Caco-2 (cell line): ENCODE results near the gene EPHA10. TPM values are rescaled to one million over a fixed set of nuclear protein-coding genes. Genes with fewer than 3 reads are reported as not detected.

Experiments
- BruUV-seq: library from RNA; stranded (reverse); fragments of 400-500 nt; replicated peaks from 2 replicates; lab custom pipeline; 2021; lab: Mats Ljungman, UMichigan
- CTCF ChIA-PET: fragments of 300-600 bp; sonication (Branson Sonifier 250); formaldehyde crosslinking; loops from one replicate; lab custom pipeline; 2022; ENCODE audit warnings: antibody characterized with exemption; lab: Charles Lee
- POLR2A ChIA-PET: fragments of 300-600 bp; sonication (Branson Sonifier 250); formaldehyde crosslinking; loops from one replicate; lab custom pipeline; 2022; ENCODE audit warnings: antibody characterized with exemption; lab: Charles Lee
- DNase-seq, 2 experiments: peaks; one replicate each; pipeline versions ENCODE4 v3.0.0 to v3.0.0-alpha.2; 2020 to 2022
- H3K27me3 ChIP-seq: replicated peaks from 2 replicates; pipeline ENCODE4 v1.6.0; 2011; ENCODE audit warnings: low read length; ENCODE audit not compliant: control insufficient read depth, insufficient read depth
- H3K36me3 ChIP-seq: 2 replicates; pipeline ENCODE4 v1.5.1; 2011; ENCODE audit warnings: low read length; ENCODE audit not compliant: control insufficient read depth, insufficient read depth
- H3K4me1 ChIP-seq: fragments of 250-450 bp; sonication (Bioruptor Pico); 2 replicates; pipeline ENCODE4 v1.5.1; 2020; ENCODE audit warnings: mild to moderate bottlenecking
- H3K4me3 ChIP-seq: 2 replicates; pipeline ENCODE4 v1.5.1; 2011; ENCODE audit warnings: low read depth, mild to moderate bottlenecking, control low read depth, low read length
- H3K9me3 ChIP-seq: fragments of 250-450 bp; sonication (Bioruptor Pico); 2 replicates; pipeline ENCODE4 v1.5.1; 2020; ENCODE audit warnings: mild to moderate bottlenecking, moderate library complexity
- H3K27ac Mint-ChIP-seq: one replicate; pipeline ENCODE4 v1.8.0; 2022; ENCODE audit warnings: mixed read lengths; ENCODE audit not compliant: unreplicated experiment
- H3K27me3 Mint-ChIP-seq: one replicate; pipeline ENCODE4 v1.8.0; 2022; ENCODE audit warnings: mixed read lengths; ENCODE audit not compliant: insufficient read depth, unreplicated experiment
- H3K36me3 Mint-ChIP-seq: one replicate; pipeline ENCODE4 v1.8.0; 2022; ENCODE audit warnings: mild to moderate bottlenecking, mixed read lengths; ENCODE audit not compliant: insufficient read depth, unreplicated experiment
- H3K4me1 Mint-ChIP-seq: one replicate; pipeline ENCODE4 v1.8.0; 2022; ENCODE audit warnings: low read depth, mixed read lengths; ENCODE audit not compliant: unreplicated experiment
- H3K4me3 Mint-ChIP-seq: one replicate; pipeline ENCODE4 v1.8.0; 2022; ENCODE audit warnings: mild to moderate bottlenecking, moderate library complexity, mixed read lengths; ENCODE audit not compliant: unreplicated experiment
- H3K9me3 Mint-ChIP-seq: one replicate; pipeline ENCODE4 v1.8.0; 2022; ENCODE audit warnings: mixed read lengths; ENCODE audit not compliant: unreplicated experiment
- intact Hi-C: fragments of 100-400 bp; cut with micrococcal nuclease; formaldehyde crosslinking; loops from one replicate; pipeline ENCODE4 v1.10.0; 2022; ENCODE audit not compliant: unreplicated experiment
- total RNA-seq: library from RNA; stranded (reverse); gene quantifications from 2 replicates; pipeline ENCODE4 v1.2.3, GENCODE V29; 2022
- TF ChIP-seq, protein P1 (sequence below), 2 experiments: fragments of 200-600 bp in 1 of 2; IDR thresholded peaks; 1 replicate in 1 of 2; 2 replicates in 1 of 2; pipeline versions ENCODE4 v1.5.1 to v1.8.0; 2011 to 2022; ENCODE audit warnings: antibody characterized with exemption in 1 of 2, control low read depth in 1 of 2, inconsistent platforms in 1 of 2, low read depth in 1 of 2, low read length in 1 of 2, mild to moderate bottlenecking in 1 of 2, moderate library complexity in 1 of 2; ENCODE audit not compliant: insufficient read depth in 1 of 2, severe bottlenecking in 1 of 2, unreplicated experiment in 1 of 2

EPHA10 gene
- total RNA-seq, 1 experiment from 2014 or later, result 2.8 TPM

DNA sequence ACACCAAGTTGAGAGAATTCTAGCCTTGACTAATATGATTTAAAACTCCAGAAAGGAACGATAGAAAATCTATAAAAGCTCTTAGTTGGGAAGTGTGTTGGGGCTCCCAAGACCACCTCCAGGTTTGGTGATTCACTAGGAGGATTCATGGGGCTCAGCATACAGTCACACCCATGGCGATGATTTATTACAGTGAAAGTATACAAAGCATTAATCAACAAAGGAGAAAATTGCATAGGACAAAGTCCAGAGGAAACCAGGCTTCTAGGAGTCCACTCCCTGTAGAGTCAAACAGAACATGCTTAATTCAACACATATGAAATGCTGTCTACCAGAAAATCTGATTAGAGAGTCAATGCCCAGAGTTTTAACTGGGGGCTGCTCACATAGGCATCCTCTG, 67.8 kb downstream of the EPHA10 start:
- H3K9me3 ChIP-seq, result no peaks in the 10 kb centered on the region
- peaks cover 35% of the 10 kb centered on the region for H3K36me3 Mint-ChIP-seq
- H3K4me3 Mint-ChIP-seq, result no peak overlapping the region
- TF ChIP-seq, protein P1, sequence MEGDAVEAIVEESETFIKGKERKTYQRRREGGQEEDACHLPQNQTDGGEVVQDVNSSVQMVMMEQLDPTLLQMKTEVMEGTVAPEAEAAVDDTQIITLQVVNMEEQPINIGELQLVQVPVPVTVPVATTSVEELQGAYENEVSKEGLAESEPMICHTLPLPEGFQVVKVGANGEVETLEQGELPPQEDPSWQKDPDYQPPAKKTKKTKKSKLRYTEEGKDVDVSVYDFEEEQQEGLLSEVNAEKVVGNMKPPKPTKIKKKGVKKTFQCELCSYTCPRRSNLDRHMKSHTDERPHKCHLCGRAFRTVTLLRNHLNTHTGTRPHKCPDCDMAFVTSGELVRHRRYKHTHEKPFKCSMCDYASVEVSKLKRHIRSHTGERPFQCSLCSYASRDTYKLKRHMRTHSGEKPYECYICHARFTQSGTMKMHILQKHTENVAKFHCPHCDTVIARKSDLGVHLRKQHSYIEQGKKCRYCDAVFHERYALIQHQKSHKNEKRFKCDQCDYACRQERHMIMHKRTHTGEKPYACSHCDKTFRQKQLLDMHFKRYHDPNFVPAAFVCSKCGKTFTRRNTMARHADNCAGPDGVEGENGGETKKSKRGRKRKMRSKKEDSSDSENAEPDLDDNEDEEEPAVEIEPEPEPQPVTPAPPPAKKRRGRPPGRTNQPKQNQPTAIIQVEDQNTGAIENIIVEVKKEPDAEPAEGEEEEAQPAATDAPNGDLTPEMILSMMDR (IDR thresholded peaks at IDR 0.05; ENCODE audit: insufficient read depth in 1 of 2, low read depth in 1 of 2, low read length in 1 of 2, severe bottlenecking in 1 of 2, unreplicated experiment in 1 of 2), result no peak
- BruUV-seq, result no TSS peak
- CTCF ChIA-PET, result no interaction called here
- no peaks in the 10 kb centered on the region for H3K36me3 ChIP-seq
- POLR2A ChIA-PET, result no interaction called here
- no peak overlapping the region for H3K27ac Mint-ChIP-seq
- no peaks in the 10 kb centered on the region for H3K27me3 ChIP-seq
- H3K9me3 Mint-ChIP-seq, result no peaks in the 10 kb centered on the region
- no peaks in the 10 kb centered on the region for H3K4me1 Mint-ChIP-seq
- no peak overlapping the region for H3K4me3 ChIP-seq
- no peaks in the 10 kb centered on the region for H3K4me1 ChIP-seq
- intact Hi-C loops, result no loop called here
- no peak for DNase-seq
- no peaks in the 10 kb centered on the region for H3K27me3 Mint-ChIP-seq

DNA sequence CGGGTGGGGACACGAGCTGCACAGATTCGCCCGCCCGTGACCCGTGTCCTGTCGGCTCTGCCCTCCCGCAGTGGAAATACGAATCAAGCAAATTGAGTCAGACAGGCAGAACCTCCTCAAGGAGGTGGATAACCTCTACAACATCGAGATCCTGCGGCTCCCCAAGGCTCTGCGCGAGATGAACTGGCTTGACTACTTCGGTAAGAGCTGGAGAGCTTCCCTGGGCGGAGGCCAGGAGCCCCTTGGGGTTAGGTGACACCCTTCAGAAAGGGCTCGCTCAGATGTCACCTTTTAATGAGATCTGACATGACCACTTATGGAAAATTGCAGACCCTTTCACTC, 72.1 kb downstream of the EPHA10 start:
- H3K27me3 ChIP-seq, result no peaks in the 10 kb centered on the region
- intact Hi-C loops, result loop anchor here (5.0 kb wide), 1 partner anchor 59 kb away; no protein-coding TSS in a partner anchor
- ChIA-PET CTCF (no interaction called here), POLR2A (interaction anchor here (0.7 to 1.5 kb wide), 2 partner anchors 9 to 115 kb away, joined by 4 to 5 read pairs; partner anchors contain the start of genes C1orf122 and YRDC)
- no peaks in the 10 kb centered on the region for H3K4me1 ChIP-seq
- Mint-ChIP-seq H3K27me3 (no peaks in the 10 kb centered on the region), H3K4me3 (peak overlapping the region; percentile 93), H3K27ac (peak overlapping the region; percentile 79), H3K4me1 (no peaks in the 10 kb centered on the region), H3K36me3 (peaks cover 25% of the 10 kb centered on the region), H3K9me3 (no peaks in the 10 kb centered on the region)
- no peaks in the 10 kb centered on the region for H3K9me3 ChIP-seq
- no peaks in the 10 kb centered on the region for H3K36me3 ChIP-seq
- no peak for DNase-seq
- peak overlapping the region; percentile 91 for H3K4me3 ChIP-seq
- BruUV-seq, result no TSS peak
- TF ChIP-seq, protein P1 (IDR thresholded peaks at IDR 0.05; ENCODE audit: insufficient read depth in 1 of 2, low read depth in 1 of 2, low read length in 1 of 2, severe bottlenecking in 1 of 2, unreplicated experiment in 1 of 2), result no peak

- CTCF ChIA-PET, result interaction anchor here (0.7 kb wide), 2 partner anchors 23 to 205 kb away, joined by 3 to 4 read pairs; no protein-coding TSS in a partner anchor
- H3K4me1 Mint-ChIP-seq, result no peaks in the 10 kb centered on the region
- Histone ChIP-seq H3K9me3 (no peaks in the 10 kb centered on the region), H3K4me3 (peak within 1 kb of the TSS; percentile 91), H3K27me3 (no peaks in the 10 kb centered on the region), H3K36me3 (no peaks in the 10 kb centered on the region), H3K4me1 (no peaks in the 10 kb centered on the region)
- no peaks in the 10 kb centered on the region for H3K9me3 Mint-ChIP-seq
- no peaks in the 10 kb centered on the region for H3K27me3 Mint-ChIP-seq
- H3K36me3 Mint-ChIP-seq, result peaks cover 27% of the 10 kb centered on the region
- intact Hi-C loops, result loop anchor here (5.0 kb wide), 1 partner anchor 60 kb away; no protein-coding TSS in a partner anchor
- H3K4me3 Mint-ChIP-seq, result peak within 1 kb of the TSS; percentile 93
- no TSS peak for BruUV-seq
- TF ChIP-seq, protein P1 (IDR thresholded peaks at IDR 0.05; ENCODE audit: insufficient read depth in 1 of 2, low read depth in 1 of 2, low read length in 1 of 2, severe bottlenecking in 1 of 2, unreplicated experiment in 1 of 2), result peak; percentile 23 to 66
- peak; percentile 96 for DNase-seq
- H3K27ac Mint-ChIP-seq, result peak within 1 kb of the TSS; percentile 79
- POLR2A ChIA-PET, result interaction anchor here (0.6 to 1.5 kb wide), 4 partner anchors 9 to 324 kb away, joined by 3 to 5 read pairs (median 4); partner anchors contain the start of genes C1orf122 and YRDC
Measured at GRCh38 chr1:37692078-37692833, 72.7 kb downstream of the EPHA10 start, which contains the start of gene CDCA8. TSS of gene CDCA8 (plus strand) at chr1:37692516. CDS start at chr1:37692691, 175 bp downstream.
